Measurements from ENCODE around the gene CD99L2. TPM values are rescaled to one million over a fixed set of nuclear protein-coding genes. Genes with fewer than 3 reads are reported as not detected.

Gene CD99L2
- total RNA-seq, 1 experiment from 2014 or later: 7.3 TPM

DNA sequence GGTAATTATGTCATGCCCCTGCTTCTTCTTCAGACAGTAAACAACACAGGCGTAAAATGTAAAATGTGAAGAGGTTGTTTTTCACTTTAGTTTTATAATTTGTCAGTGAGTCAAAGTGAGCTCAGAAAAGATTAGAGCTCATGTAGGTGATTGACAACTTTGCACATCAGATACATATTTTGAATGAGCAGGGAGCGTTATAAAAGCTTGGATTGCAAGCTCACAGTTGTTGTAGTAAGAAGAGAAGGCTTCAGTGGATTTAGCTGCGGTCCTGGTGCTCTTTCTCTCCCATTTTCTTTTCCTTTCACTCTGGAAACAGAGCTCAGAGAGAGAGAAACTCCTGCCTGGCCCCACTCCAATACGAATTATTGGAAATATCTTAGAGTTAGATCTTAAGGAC lies 178.8 kb downstream of the CD99L2 start:
- no peak overlapping the region for H3K23ac ChIP-seq (ENCODE audit: insufficient read length, low read depth, low read length)
- H2BK5ac ChIP-seq (ENCODE audit: insufficient read length, low read length): no peak overlapping the region
- peaks cover 47% of the 10 kb centered on the region in 2 experiments for H3K9me3 Mint-ChIP-seq
- H3T11ph ChIP-seq (ENCODE audit: low read length): no peak overlapping the region
- no peak overlapping the region for H2BK12ac ChIP-seq (ENCODE audit: insufficient read length, low read depth, low read length)
- no peak overlapping the region for H4K8ac ChIP-seq (replicated peaks; ENCODE audit: insufficient read length, low read depth, low read length)
- no peak overlapping the region for H3K4ac ChIP-seq (ENCODE audit: low read depth, low read length)
- H4K5ac ChIP-seq (ENCODE audit: insufficient read length, low read depth, low read length): no peak overlapping the region
- no peak overlapping the region for H3K27ac ChIP-seq (ENCODE audit: insufficient read length, low read depth, low read length)
- no peaks in the 10 kb centered on the region for H3K79me2 ChIP-seq (ENCODE audit: insufficient read depth, low read length)
- no peak for TF ChIP-seq CTCF (conservative IDR thresholded peaks at IDR 0.05)
- no peak overlapping the region for H3K14ac ChIP-seq (ENCODE audit: insufficient read depth, low read length)
- peaks cover 5 to 15% (median 14%) of the 10 kb centered on the region in 3 experiments; a peak in 6 of 7 replicates for H3K36me3 Mint-ChIP-seq (ENCODE audit: insufficient read depth in 1 of 3, low read depth in 3 of 3)
- H3K18ac ChIP-seq (ENCODE audit: insufficient read length, low read depth, low read length): no peak overlapping the region
- no peak overlapping the region for H2AFZ ChIP-seq (ENCODE audit: low read length)
- H3K4me2 ChIP-seq (ENCODE audit: insufficient read depth, insufficient read length, low read length): no peak overlapping the region
- H3K27me3 Mint-ChIP-seq (ENCODE audit: low read depth): no peaks in the 10 kb centered on the region
- no peaks in the 10 kb centered on the region for H3K23me2 ChIP-seq (ENCODE audit: insufficient read length, low read depth, low read length, poor library complexity, severe bottlenecking)
- no peak overlapping the region for H2BK120ac ChIP-seq (ENCODE audit: low read depth, low read length, poor library complexity, severe bottlenecking)
- no peak overlapping the region for H3K56ac ChIP-seq (ENCODE audit: insufficient read length, low read depth, low read length)
- no peak overlapping the region for H2BK15ac ChIP-seq (ENCODE audit: low read depth, low read length)
- H3K79me1 ChIP-seq (ENCODE audit: insufficient read depth, low read depth, low read length, poor library complexity, severe bottlenecking): no peaks in the 10 kb centered on the region
- H3K9me3 ChIP-seq (ENCODE audit: control insufficient read depth, low read depth, low read length): no peaks in the 10 kb centered on the region
- H3K27ac Mint-ChIP-seq: no peak overlapping the region
- no peaks in the 10 kb centered on the region for H3K27me3 ChIP-seq (ENCODE audit: insufficient read depth, low read length)
- H3K4me1 ChIP-seq (ENCODE audit: insufficient read depth, low read length): no peaks in the 10 kb centered on the region
- H4K91ac ChIP-seq (ENCODE audit: insufficient read length, low read depth, low read length): no peak overlapping the region
- no CpG with 5 or more reads among the region's 4 CpGs for WGBS (ENCODE audit: extremely low coverage, insufficient read length, low lambda C conversion rate)
- H3K4me1 Mint-ChIP-seq: no peaks in the 10 kb centered on the region
- no peak overlapping the region for H3K4me3 Mint-ChIP-seq
- H4K20me1 ChIP-seq (ENCODE audit: control insufficient read depth, insufficient read depth, insufficient read length): no peaks in the 10 kb centered on the region
- no peak for DNase-seq
- no peak overlapping the region for H2BK20ac ChIP-seq (ENCODE audit: low read depth, low read length, poor library complexity, severe bottlenecking)
- H2AK5ac ChIP-seq (ENCODE audit: insufficient read length, low read length): no peak overlapping the region
- no peak overlapping the region for H3K9ac ChIP-seq (ENCODE audit: extremely low read depth, insufficient read length, low read length)

Other genes with a start within 250 kb of the CD99L2 start
- 25.2 and 26.1 TPM in 2 replicates for gene MTMR1, start 205.3 kb downstream of the CD99L2 start, total RNA-seq (2021)
- 366 and 373 TPM in 2 replicates for gene HMGB3, start 84.7 kb upstream of the CD99L2 start, total RNA-seq (2021)